K562 (cell line): ENCODE results near the gene MTPN. TPM values are rescaled to one million over a fixed set of nuclear protein-coding genes. Genes with fewer than 3 reads are reported as not detected.

ENCODE experiments used
- ATAC-seq: fragments of 200-7000 bp; cut with Tn5 transposase; 3 replicates; pipeline ENCODE4 v1.9.1; 2020; ENCODE audit warnings: moderate library complexity
- BruUV-seq: library from RNA; stranded (reverse); fragments of 400-500 nt; replicated peaks from 2 replicates; lab custom pipeline; 2021; lab: Mats Ljungman, UMichigan
- CTCF ChIA-PET: fragments of 300-600 bp; formaldehyde crosslinking; extraction: SDS; loops from one replicate; lab custom pipeline; 2021; ENCODE audit warnings: low intra/inter-chr PET ratio; lab: Yijun Ruan, JAX
- POLR2A ChIA-PET: fragments of 300-600, 350-650 bp; sonication (Branson Sonifier 250); formaldehyde crosslinking; extraction: SDS; loops from one replicate; lab custom pipeline; 2021; ENCODE audit warnings: antibody characterized with exemption, inconsistent platforms; lab: Yijun Ruan, JAX
- DNase-seq, 4 experiments: peaks; one replicate each; pipeline versions ENCODE4 v3.0.0 to v3.0.0-alpha.2; 2011 to 2018; ENCODE audit warnings: low spot score in 3 of 4, mixed read lengths in 3 of 4; ENCODE audit errors: extremely low read depth in 1 of 4
- FAIRE-seq: peaks from 2 replicates; lab custom pipeline; 2011; peaks lifted over from hg19 to GRCh38; lab: Jason Lieb, UNC
- H2AFZ ChIP-seq: 2 replicates; pipeline ENCODE4 v1.6.0; 2011; ENCODE audit warnings: low read depth, low read length, control low read depth, inconsistent platforms
- H3K27ac ChIP-seq: fragments of 200-600 bp; 3 replicates; pipeline ENCODE4 v1.8.0; 2011; ENCODE audit warnings: low read depth, mild to moderate bottlenecking, control low read depth, inconsistent platforms, low read length, moderate library complexity, mixed read lengths; ENCODE audit errors: extremely low read depth
- H3K27me3 ChIP-seq, 2 experiments: fragments of 300-600 bp in 1 of 2; 2 replicates in 1 of 2; 3 replicates in 1 of 2; pipeline versions ENCODE4 v1.6.0 to v1.8.0; 2011; ENCODE audit warnings: inconsistent platforms in 2 of 2, low read length in 2 of 2, mild to moderate bottlenecking in 1 of 2, mixed read lengths in 1 of 2, moderate library complexity in 1 of 2; ENCODE audit not compliant: control insufficient read depth in 2 of 2, insufficient read depth in 2 of 2
- H3K36me3 ChIP-seq: fragments of 300-600 bp; 3 replicates; pipeline ENCODE4 v1.8.0; 2011; ENCODE audit warnings: mild to moderate bottlenecking, low read length, inconsistent platforms; ENCODE audit not compliant: control insufficient read depth, insufficient read depth
- H3K4me1 ChIP-seq, 2 experiments: fragments of 200-600 bp in 1 of 2; replicated peaks in 1 of 2; 2 replicates in 1 of 2; 3 replicates in 1 of 2; pipeline versions ENCODE4 v1.5.1 to v1.8.0; 2011; ENCODE audit warnings: inconsistent platforms in 2 of 2, low read length in 2 of 2, mild to moderate bottlenecking in 1 of 2, mixed read lengths in 1 of 2, moderate library complexity in 1 of 2; ENCODE audit not compliant: control insufficient read depth in 2 of 2, insufficient read depth in 2 of 2
- H3K4me2 ChIP-seq: 2 replicates; pipeline ENCODE4 v1.6.1; 2011; ENCODE audit warnings: low read length, control low read depth, inconsistent platforms, mixed read lengths; ENCODE audit not compliant: insufficient read depth
- H3K4me3 ChIP-seq: fragments of 200-600 bp; sonication (generic), shearing (Covaris generic); 2 replicates; pipeline ENCODE4 v1.5.1; 2016; ENCODE audit warnings: control low read depth, inconsistent platforms
- H3K79me2 ChIP-seq: fragments of 200-600 bp; 3 replicates; pipeline ENCODE4 v1.8.0; 2011; ENCODE audit warnings: low read length, inconsistent platforms; ENCODE audit not compliant: control insufficient read depth, insufficient read depth
- H3K9ac ChIP-seq, 2 experiments: 2 replicates each; pipeline versions ENCODE4 v1.6.0 to v1.6.1; 2011; ENCODE audit warnings: low read depth in 2 of 2, low read length in 2 of 2, control low read depth in 1 of 2, inconsistent platforms in 1 of 2, mild to moderate bottlenecking in 1 of 2, mixed read lengths in 1 of 2; ENCODE audit not compliant: insufficient read depth in 1 of 2
- H3K9me1 ChIP-seq: one replicate; pipeline ENCODE4 v1.6.0; 2011; ENCODE audit warnings: inconsistent platforms, mild to moderate bottlenecking, low read length, moderate library complexity; ENCODE audit not compliant: control insufficient read depth, insufficient read depth
- H3K9me3 ChIP-seq: replicated peaks from 2 replicates; pipeline ENCODE4 v1.5.1; 2011; ENCODE audit warnings: low read depth, low read length, inconsistent platforms; ENCODE audit not compliant: control insufficient read depth, insufficient read depth
- H4K20me1 ChIP-seq: replicated peaks from 2 replicates; pipeline ENCODE4 v1.6.1; 2011; ENCODE audit warnings: low read length, inconsistent platforms, mixed read lengths; ENCODE audit not compliant: control insufficient read depth, insufficient read depth
- CEBPB ChIP-seq: fragments of 450-650 bp; IDR thresholded peaks from 2 replicates; pipeline ENCODE4 v1.6.1; 2016; ENCODE audit warnings: missing genetic modification characterization, missing compliant biosample characterization
- CHCHD3 ChIP-seq: fragments of 250-450 bp; sonication (Bioruptor Pico); IDR thresholded peaks from 2 replicates; pipeline ENCODE4 v2.1.2; 2022; ENCODE audit warnings: mild to moderate bottlenecking
- KDM4B ChIP-seq, 2 experiments: fragments of 450-650 bp in 1 of 2; sonication (generic) in 1 of 2; IDR thresholded peaks; 2 replicates each; pipeline ENCODE4 v1.6.1; 2016 to 2017; ENCODE audit warnings: borderline replicate concordance in 2 of 2, antibody characterized with exemption in 1 of 2, low read depth in 1 of 2, mild to moderate bottlenecking in 1 of 2
- ZNF436 ChIP-seq: fragments of 250-450, 450-650 bp; sonication (Bioruptor Pico); formaldehyde crosslinking; IDR thresholded peaks from 2 replicates; pipeline ENCODE4 v1.7.0; 2020; ENCODE audit warnings: mild to moderate bottlenecking
- in situ Hi-C: fragments of 300-500 bp; cut with MboI; formaldehyde crosslinking; loops from 4 replicates; pipeline ENCODE4 v1.15.0; 2018; ENCODE audit warnings: inconsistent platforms, mixed read lengths
- intact Hi-C: fragments of 100-400 bp; cut with micrococcal nuclease; formaldehyde crosslinking; loops from 2 replicates; pipeline ENCODE4 v1.14.2; 2022
- polyA plus RNA-seq, 8 experiments: library from polyadenylated mRNA; depleted of rRNA in 4 of 8; stranded (reverse) in 5 of 8; unstranded in 3 of 8; fragments of >200 nt; fragmentation: Nextera tagmentation in 2 of 8; fragmentation: Illumina TruSeq in 1 of 8; extraction: Ambion mirVana in 2 of 8; extraction: Trizol in 1 of 8; gene quantifications; 2 replicates each; pipeline versions ENCODE4 v1.2.1 to v1.2.3, GENCODE V29; 2011 to 2014; ENCODE audit warnings: inconsistent platforms in 1 of 8, missing spikeins in 1 of 8
- total RNA-seq, 7 experiments: library from RNA; depleted of rRNA in 6 of 7; stranded (reverse); fragments of >200 nt in 6 of 7; fragmentation: Illumina TruSeq in 2 of 7; extraction: Trizol in 2 of 7; gene quantifications; 2 replicates each; pipeline versions ENCODE4 v1.2.1 to v1.2.3, GENCODE V29; 2011 to 2021; ENCODE audit warnings: low replicate concordance in 1 of 7

Gene MTPN
- total and polyA plus RNA-seq, 9 of the 15 experiments (the other 6 are each of a cell fraction or from before 2014, with no cell fraction given) = 68.5 to 261 (median 156) TPM

- no peak overlapping the region for H3K9ac ChIP-seq
- H3K4me1 ChIP-seq = peaks cover 6 to 29% of the 10 kb centered on the region in 2 experiments; a peak in 4 of 5 replicates
- BruUV-seq = no TSS peak
- peak overlapping the region; percentile 13; the same call in 1 of the 3 replicates for H3K27ac ChIP-seq
- ChIA-PET CTCF (no interaction called here), POLR2A (interaction anchor here (0.8 kb wide), 1 partner anchor 29 kb away, joined by 3 read pairs; no protein-coding TSS in a partner anchor)
- DNase-seq (no peak), FAIRE-seq (no peak), ATAC-seq (no peak)
- peak overlapping the region; percentile 8; the same call in 1 of the 2 replicates for H3K4me2 ChIP-seq
- no peak overlapping the region for H3K4me3 ChIP-seq
- peaks cover 77% of the 10 kb centered on the region for H3K36me3 ChIP-seq
- TF ChIP-seq CHCHD3 (CRISPR knock-in tag) = no peak
- TF ChIP-seq CEBPB = 0 out of 2 replicates have a peak, but pooled peaks have one; percentile 7
- TF ChIP-seq ZNF436 (CRISPR knock-in tag) = no peak
- 0 out of 4 replicates have a peak, but pooled peaks of 1 of the 2 experiments have one; percentile 24 for TF ChIP-seq KDM4B (IDR thresholded peaks at IDR 0.05; ENCODE audit: borderline replicate concordance in 2 of 2, low read depth in 1 of 2)
- intact Hi-C loops = loop anchor here (10.0 kb wide), 1 partner anchor 47 kb away; no protein-coding TSS in a partner anchor
- H2AFZ ChIP-seq = no peak overlapping the region
- no peaks in the 10 kb centered on the region for H3K9me1 ChIP-seq
- H3K9me3 ChIP-seq = no peaks in the 10 kb centered on the region
- in situ Hi-C loops = loop anchor here (25.0 kb wide), 1 partner anchor 1309 kb away; no protein-coding TSS in a partner anchor
- H3K79me2 ChIP-seq = peaks cover 96% of the 10 kb centered on the region
- no peaks in the 10 kb centered on the region for H4K20me1 ChIP-seq
- H3K27me3 ChIP-seq = no peaks in the 10 kb centered on the region
Measured at GRCh38 chr7:135971366-135971725, 5.8 kb downstream of the MTPN start.
